HepG2 (cell line): ENCODE measurements around the gene HORMAD2. TPM values are rescaled to one million over a fixed set of nuclear protein-coding genes. Genes with fewer than 3 reads are reported as not detected.

ENCODE experiments used
- ATF1 ChIP-seq: IDR thresholded peaks from 2 replicates; pipeline ENCODE4 v1.6.1; 2016; ENCODE audit warnings: mild to moderate bottlenecking, control low read depth
- FOXK2 ChIP-seq: fragments of 450-650 bp; IDR thresholded peaks from 2 replicates; pipeline ENCODE4 v1.6.1; 2016
- GTF2F1 ChIP-seq: fragments of 150-350 bp; IDR thresholded peaks from 2 replicates; pipeline ENCODE4 v1.6.1; 2014; ENCODE audit warnings: low read length
- SCMH1 ChIP-seq: sonication (generic); formaldehyde crosslinking; IDR thresholded peaks from 2 replicates; pipeline ENCODE4 v1.9.0; 2021; ENCODE audit warnings: missing genetic modification reagents, mild to moderate bottlenecking, borderline replicate concordance
- ZNF629 ChIP-seq: sonication (generic); formaldehyde crosslinking; conservative IDR thresholded peaks from 2 replicates; pipeline ENCODE4 v1.5.0; 2020; ENCODE audit warnings: missing genetic modification reagents
- ZNF652 ChIP-seq: IDR thresholded peaks from 2 replicates; pipeline ENCODE4 v1.6.1; 2016; ENCODE audit warnings: low read depth, borderline replicate concordance
- polyA plus RNA-seq, 8 experiments: library from polyadenylated mRNA; depleted of rRNA in 3 of 8; stranded (reverse) in 7 of 8; unstranded in 1 of 8; fragments of >200 nt; fragmentation: Illumina TruSeq in 4 of 8; extraction: Trizol in 4 of 8; gene quantifications; 2 replicates each; pipeline versions ENCODE4 v1.2.1 to v1.2.3, GENCODE V29; 2011 to 2016; ENCODE audit warnings: low read depth in 4 of 8, missing spikeins in 1 of 8, mixed read lengths in 1 of 8; ENCODE audit not compliant: insufficient read depth in 1 of 8
- total RNA-seq, 5 experiments: library from RNA; depleted of rRNA; stranded (reverse); fragments of >200 nt; fragmentation: Illumina TruSeq; extraction: Trizol; gene quantifications; 2 replicates each; pipeline ENCODE4 v1.2.3, GENCODE V29; 2016; ENCODE audit warnings: low read depth in 1 of 5
- TF ChIP-seq, protein P1 (sequence below): sonication (generic); formaldehyde crosslinking; IDR thresholded peaks from one replicate; pipeline ENCODE4 v1.5.1; 2020; ENCODE audit warnings: mild to moderate bottlenecking, missing genetic modification reagents; ENCODE audit errors: not compliant biosample characterization
- TF ChIP-seq, protein P2 (sequence below): sonication (generic); formaldehyde crosslinking; conservative IDR thresholded peaks from 2 replicates; pipeline ENCODE4 v1.8.0; 2022; ENCODE audit warnings: missing genetic modification reagents
- TF ChIP-seq, protein P3 (sequence below): sonication (generic); formaldehyde crosslinking; IDR thresholded peaks from 2 replicates; pipeline ENCODE4 v1.4.0; 2020; ENCODE audit warnings: mild to moderate bottlenecking, missing genetic modification reagents
- TF ChIP-seq, protein P4 (sequence below): sonication (generic); formaldehyde crosslinking; IDR thresholded peaks from 2 replicates; pipeline ENCODE4 v1.5.1; 2020; ENCODE audit warnings: missing genetic modification reagents, mild to moderate bottlenecking, borderline replicate concordance

HORMAD2 gene
- total and polyA plus RNA-seq, 2 of the 13 experiments (the other 11 are each of a cell fraction or from before 2014, with no cell fraction given): not detected

DNA sequence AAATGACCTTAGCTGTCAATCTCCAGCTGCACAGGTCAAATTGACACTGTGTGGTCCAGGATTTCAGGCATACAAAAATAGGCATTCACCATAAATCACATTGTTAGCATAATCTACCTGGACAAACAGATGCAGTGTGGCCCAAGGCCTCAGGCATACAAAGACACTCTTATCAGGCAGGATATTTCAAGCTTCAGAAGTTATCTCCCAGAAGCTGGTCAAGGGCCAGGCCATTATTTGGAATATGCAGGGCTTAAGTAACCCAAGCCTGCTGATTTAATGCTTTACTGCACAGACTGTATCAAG, 25.5 kb upstream of the HORMAD2 start (continued):
- TF ChIP-seq, protein P1, sequence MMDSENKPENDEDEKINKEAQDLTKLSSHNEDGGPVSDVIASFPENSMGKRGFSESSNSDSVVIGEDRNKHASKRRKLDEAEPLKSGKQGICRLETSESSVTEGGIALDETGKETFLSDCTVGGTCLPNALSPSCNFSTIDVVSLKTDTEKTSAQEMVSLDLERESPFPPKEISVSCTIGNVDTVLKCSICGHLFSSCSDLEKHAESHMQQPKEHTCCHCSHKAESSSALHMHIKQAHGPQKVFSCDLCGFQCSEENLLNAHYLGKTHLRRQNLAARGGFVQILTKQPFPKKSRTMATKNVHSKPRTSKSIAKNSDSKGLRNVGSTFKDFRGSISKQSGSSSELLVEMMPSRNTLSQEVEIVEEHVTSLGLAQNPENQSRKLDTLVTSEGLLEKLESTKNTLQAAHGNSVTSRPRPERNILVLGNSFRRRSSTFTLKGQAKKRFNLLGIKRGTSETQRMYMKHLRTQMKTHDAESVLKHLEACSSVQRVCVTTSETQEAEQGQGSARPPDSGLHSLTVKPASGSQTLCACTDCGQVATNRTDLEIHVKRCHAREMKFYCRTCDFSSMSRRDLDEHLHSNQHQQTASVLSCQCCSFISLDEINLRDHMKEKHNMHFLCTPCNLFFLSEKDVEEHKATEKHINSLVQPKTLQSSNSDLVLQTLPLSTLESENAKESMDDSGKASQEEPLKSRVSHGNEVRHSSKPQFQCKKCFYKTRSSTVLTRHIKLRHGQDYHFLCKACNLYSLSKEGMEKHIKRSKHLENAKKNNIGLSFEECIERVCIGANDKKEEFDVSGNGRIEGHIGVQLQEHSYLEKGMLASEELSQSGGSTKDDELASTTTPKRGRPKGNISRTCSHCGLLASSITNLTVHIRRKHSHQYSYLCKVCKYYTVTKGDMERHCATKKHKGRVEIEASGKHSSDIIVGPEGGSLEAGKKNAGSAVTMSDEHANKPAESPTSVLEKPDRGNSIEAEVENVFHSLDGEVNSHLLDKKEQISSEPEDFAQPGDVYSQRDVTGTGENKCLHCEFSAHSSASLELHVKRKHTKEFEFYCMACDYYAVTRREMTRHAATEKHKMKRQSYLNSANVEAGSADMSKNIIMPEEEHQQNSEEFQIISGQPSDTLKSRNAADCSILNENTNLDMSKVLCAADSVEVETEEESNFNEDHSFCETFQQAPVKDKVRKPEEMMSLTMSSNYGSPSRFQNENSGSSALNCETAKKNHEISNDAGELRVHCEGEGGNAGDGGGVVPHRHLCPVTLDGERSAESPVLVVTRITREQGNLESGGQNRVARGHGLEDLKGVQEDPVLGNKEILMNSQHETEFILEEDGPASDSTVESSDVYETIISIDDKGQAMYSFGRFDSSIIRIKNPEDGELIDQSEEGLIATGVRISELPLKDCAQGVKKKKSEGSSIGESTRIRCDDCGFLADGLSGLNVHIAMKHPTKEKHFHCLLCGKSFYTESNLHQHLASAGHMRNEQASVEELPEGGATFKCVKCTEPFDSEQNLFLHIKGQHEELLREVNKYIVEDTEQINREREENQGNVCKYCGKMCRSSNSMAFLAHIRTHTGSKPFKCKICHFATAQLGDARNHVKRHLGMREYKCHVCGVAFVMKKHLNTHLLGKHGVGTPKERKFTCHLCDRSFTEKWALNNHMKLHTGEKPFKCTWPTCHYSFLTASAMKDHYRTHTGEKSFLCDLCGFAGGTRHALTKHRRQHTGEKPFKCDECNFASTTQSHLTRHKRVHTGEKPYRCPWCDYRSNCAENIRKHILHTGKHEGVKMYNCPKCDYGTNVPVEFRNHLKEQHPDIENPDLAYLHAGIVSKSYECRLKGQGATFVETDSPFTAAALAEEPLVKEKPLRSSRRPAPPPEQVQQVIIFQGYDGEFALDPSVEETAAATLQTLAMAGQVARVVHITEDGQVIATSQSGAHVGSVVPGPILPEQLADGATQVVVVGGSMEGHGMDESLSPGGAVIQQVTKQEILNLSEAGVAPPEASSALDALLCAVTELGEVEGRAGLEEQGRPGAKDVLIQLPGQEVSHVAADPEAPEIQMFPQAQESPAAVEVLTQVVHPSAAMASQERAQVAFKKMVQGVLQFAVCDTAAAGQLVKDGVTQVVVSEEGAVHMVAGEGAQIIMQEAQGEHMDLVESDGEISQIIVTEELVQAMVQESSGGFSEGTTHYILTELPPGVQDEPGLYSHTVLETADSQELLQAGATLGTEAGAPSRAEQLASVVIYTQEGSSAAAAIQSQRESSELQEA (CRISPR knock-in tag): no peak
- TF ChIP-seq FOXK2: no peak
- no peak for TF ChIP-seq SCMH1 (CRISPR knock-in tag)
- no peak for TF ChIP-seq GTF2F1
- TF ChIP-seq, protein P2, sequence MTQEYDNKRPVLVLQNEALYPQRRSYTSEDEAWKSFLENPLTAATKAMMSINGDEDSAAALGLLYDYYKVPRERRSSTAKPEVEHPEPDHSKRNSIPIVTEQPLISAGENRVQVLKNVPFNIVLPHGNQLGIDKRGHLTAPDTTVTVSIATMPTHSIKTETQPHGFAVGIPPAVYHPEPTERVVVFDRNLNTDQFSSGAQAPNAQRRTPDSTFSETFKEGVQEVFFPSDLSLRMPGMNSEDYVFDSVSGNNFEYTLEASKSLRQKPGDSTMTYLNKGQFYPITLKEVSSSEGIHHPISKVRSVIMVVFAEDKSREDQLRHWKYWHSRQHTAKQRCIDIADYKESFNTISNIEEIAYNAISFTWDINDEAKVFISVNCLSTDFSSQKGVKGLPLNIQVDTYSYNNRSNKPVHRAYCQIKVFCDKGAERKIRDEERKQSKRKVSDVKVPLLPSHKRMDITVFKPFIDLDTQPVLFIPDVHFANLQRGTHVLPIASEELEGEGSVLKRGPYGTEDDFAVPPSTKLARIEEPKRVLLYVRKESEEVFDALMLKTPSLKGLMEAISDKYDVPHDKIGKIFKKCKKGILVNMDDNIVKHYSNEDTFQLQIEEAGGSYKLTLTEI (CRISPR knock-in tag): no peak
- TF ChIP-seq ZNF629: no peak
- no peak for TF ChIP-seq ATF1 (CRISPR knock-in tag)
- TF ChIP-seq, protein P3, sequence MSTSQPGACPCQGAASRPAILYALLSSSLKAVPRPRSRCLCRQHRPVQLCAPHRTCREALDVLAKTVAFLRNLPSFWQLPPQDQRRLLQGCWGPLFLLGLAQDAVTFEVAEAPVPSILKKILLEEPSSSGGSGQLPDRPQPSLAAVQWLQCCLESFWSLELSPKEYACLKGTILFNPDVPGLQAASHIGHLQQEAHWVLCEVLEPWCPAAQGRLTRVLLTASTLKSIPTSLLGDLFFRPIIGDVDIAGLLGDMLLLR (CRISPR knock-in tag): no peak
- TF ChIP-seq ZNF652: no peak
- TF ChIP-seq, protein P4, sequence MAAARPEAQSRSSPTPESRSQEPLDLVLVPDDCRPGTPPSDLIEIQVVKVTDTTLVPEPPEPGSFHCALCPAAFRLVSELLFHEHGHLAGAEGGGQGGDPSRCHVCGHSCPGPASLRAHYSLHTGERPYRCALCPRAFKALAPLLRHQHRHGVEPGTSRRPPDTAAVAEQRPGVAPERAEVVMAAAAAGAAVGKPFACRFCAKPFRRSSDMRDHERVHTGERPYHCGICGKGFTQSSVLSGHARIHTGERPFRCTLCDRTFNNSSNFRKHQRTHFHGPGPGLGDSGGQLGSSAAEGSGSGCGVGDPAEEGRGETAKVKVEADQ: no peak
